K562 (cell line): ENCODE measurements around the gene TECPR1. TPM values are rescaled to one million over a fixed set of nuclear protein-coding genes. Genes with fewer than 3 reads are reported as not detected.

ENCODE experiments used
- FOXP1 ChIP-seq: sonication (generic); formaldehyde crosslinking; IDR thresholded peaks from 2 replicates; pipeline ENCODE4 v1.8.0; 2022; ENCODE audit warnings: mild to moderate bottlenecking, missing genetic modification reagents
- HDAC8 ChIP-seq: fragments of 450-650 bp; IDR thresholded peaks from 2 replicates; pipeline ENCODE4 v1.6.1; 2016; ENCODE audit warnings: mild to moderate bottlenecking, missing genetic modification characterization, moderate library complexity, missing compliant biosample characterization
- KLF16 ChIP-seq: IDR thresholded peaks from 2 replicates; pipeline ENCODE4 v1.6.1; 2016; ENCODE audit warnings: antibody characterized with exemption
- MTA2 ChIP-seq: fragments of 450-650 bp; IDR thresholded peaks from 2 replicates; pipeline ENCODE4 v1.6.1; 2016; ENCODE audit warnings: low read depth
- MTA3 ChIP-seq: fragments of 450-650 bp; formaldehyde crosslinking; IDR thresholded peaks from 2 replicates; pipeline ENCODE4 v1.6.1; 2017; ENCODE audit warnings: mild to moderate bottlenecking, borderline replicate concordance
- SLC30A9 ChIP-seq: fragments of 250-450 bp; sonication (Bioruptor Pico); IDR thresholded peaks from 2 replicates; pipeline ENCODE4 v1.8.0; 2022; ENCODE audit warnings: mild to moderate bottlenecking, moderate library complexity
- ZNF778 ChIP-seq: fragments of 450-650 bp; formaldehyde crosslinking; IDR thresholded peaks from 2 replicates; pipeline ENCODE4 v1.4.0; 2020; ENCODE audit warnings: mild to moderate bottlenecking, moderate library complexity
- polyA plus RNA-seq, 8 experiments: library from polyadenylated mRNA; depleted of rRNA in 4 of 8; stranded (reverse) in 5 of 8; unstranded in 3 of 8; fragments of >200 nt; fragmentation: Nextera tagmentation in 2 of 8; fragmentation: Illumina TruSeq in 1 of 8; extraction: Ambion mirVana in 2 of 8; extraction: Trizol in 1 of 8; gene quantifications; 2 replicates each; pipeline versions ENCODE4 v1.2.1 to v1.2.3, GENCODE V29; 2011 to 2014; ENCODE audit warnings: inconsistent platforms in 1 of 8, missing spikeins in 1 of 8
- total RNA-seq, 7 experiments: library from RNA; depleted of rRNA in 6 of 7; stranded (reverse); fragments of >200 nt in 6 of 7; fragmentation: Illumina TruSeq in 2 of 7; extraction: Trizol in 2 of 7; gene quantifications; 2 replicates each; pipeline versions ENCODE4 v1.2.1 to v1.2.3, GENCODE V29; 2011 to 2021; ENCODE audit warnings: low replicate concordance in 1 of 7
- TF ChIP-seq, protein P1 (sequence below): fragments of 450-650 bp; IDR thresholded peaks from 2 replicates; pipeline ENCODE4 v1.6.1; 2016; ENCODE audit warnings: mild to moderate bottlenecking, moderate library complexity
- TF ChIP-seq, protein P2 (sequence below): sonication (generic); formaldehyde crosslinking; IDR thresholded peaks from 2 replicates; pipeline ENCODE4 v1.5.0; 2020; ENCODE audit warnings: missing genetic modification reagents
- TF ChIP-seq, protein P3 (sequence below): fragments of 250-450 bp; sonication (Bioruptor Pico); IDR thresholded peaks from 2 replicates; pipeline ENCODE4 v1.4.0; 2020
- TF ChIP-seq, protein P4 (sequence below): fragments of 450-650 bp; IDR thresholded peaks from 2 replicates; pipeline ENCODE4 v1.6.1; 2016; ENCODE audit warnings: borderline replicate concordance
- TF ChIP-seq, protein P5 (sequence below): fragments of 250-450 bp; sonication (Bioruptor Pico); IDR thresholded peaks from 2 replicates; pipeline ENCODE4 v1.4.0; 2020; ENCODE audit warnings: mild to moderate bottlenecking

TECPR1 gene
- total and polyA plus RNA-seq, 9 of the 15 experiments (the other 6 are each of a cell fraction or from before 2014, with no cell fraction given) = 0.17 to 15.0 (median 2.2) TPM

DNA sequence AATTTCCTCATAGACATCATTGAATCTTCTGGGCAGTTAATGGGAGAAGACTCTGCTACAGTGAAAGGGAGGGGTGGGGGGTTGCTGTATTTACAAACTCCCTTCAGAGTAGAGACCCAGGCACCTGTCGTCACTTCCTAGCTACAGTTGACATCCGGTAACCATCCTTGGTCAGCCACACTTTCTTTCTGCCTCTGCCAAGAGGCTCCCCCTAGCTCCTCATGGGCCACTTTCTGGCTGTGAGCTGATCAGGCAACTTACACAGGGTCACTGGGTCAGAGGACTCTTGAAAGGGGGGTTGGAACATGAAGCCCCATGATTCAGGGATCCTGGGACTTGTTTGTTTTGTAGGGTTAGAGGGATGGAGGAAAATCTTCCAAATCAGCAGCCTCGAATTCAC is 1.2 kb downstream of the TECPR1 start (continued):
- TF ChIP-seq, protein P1, sequence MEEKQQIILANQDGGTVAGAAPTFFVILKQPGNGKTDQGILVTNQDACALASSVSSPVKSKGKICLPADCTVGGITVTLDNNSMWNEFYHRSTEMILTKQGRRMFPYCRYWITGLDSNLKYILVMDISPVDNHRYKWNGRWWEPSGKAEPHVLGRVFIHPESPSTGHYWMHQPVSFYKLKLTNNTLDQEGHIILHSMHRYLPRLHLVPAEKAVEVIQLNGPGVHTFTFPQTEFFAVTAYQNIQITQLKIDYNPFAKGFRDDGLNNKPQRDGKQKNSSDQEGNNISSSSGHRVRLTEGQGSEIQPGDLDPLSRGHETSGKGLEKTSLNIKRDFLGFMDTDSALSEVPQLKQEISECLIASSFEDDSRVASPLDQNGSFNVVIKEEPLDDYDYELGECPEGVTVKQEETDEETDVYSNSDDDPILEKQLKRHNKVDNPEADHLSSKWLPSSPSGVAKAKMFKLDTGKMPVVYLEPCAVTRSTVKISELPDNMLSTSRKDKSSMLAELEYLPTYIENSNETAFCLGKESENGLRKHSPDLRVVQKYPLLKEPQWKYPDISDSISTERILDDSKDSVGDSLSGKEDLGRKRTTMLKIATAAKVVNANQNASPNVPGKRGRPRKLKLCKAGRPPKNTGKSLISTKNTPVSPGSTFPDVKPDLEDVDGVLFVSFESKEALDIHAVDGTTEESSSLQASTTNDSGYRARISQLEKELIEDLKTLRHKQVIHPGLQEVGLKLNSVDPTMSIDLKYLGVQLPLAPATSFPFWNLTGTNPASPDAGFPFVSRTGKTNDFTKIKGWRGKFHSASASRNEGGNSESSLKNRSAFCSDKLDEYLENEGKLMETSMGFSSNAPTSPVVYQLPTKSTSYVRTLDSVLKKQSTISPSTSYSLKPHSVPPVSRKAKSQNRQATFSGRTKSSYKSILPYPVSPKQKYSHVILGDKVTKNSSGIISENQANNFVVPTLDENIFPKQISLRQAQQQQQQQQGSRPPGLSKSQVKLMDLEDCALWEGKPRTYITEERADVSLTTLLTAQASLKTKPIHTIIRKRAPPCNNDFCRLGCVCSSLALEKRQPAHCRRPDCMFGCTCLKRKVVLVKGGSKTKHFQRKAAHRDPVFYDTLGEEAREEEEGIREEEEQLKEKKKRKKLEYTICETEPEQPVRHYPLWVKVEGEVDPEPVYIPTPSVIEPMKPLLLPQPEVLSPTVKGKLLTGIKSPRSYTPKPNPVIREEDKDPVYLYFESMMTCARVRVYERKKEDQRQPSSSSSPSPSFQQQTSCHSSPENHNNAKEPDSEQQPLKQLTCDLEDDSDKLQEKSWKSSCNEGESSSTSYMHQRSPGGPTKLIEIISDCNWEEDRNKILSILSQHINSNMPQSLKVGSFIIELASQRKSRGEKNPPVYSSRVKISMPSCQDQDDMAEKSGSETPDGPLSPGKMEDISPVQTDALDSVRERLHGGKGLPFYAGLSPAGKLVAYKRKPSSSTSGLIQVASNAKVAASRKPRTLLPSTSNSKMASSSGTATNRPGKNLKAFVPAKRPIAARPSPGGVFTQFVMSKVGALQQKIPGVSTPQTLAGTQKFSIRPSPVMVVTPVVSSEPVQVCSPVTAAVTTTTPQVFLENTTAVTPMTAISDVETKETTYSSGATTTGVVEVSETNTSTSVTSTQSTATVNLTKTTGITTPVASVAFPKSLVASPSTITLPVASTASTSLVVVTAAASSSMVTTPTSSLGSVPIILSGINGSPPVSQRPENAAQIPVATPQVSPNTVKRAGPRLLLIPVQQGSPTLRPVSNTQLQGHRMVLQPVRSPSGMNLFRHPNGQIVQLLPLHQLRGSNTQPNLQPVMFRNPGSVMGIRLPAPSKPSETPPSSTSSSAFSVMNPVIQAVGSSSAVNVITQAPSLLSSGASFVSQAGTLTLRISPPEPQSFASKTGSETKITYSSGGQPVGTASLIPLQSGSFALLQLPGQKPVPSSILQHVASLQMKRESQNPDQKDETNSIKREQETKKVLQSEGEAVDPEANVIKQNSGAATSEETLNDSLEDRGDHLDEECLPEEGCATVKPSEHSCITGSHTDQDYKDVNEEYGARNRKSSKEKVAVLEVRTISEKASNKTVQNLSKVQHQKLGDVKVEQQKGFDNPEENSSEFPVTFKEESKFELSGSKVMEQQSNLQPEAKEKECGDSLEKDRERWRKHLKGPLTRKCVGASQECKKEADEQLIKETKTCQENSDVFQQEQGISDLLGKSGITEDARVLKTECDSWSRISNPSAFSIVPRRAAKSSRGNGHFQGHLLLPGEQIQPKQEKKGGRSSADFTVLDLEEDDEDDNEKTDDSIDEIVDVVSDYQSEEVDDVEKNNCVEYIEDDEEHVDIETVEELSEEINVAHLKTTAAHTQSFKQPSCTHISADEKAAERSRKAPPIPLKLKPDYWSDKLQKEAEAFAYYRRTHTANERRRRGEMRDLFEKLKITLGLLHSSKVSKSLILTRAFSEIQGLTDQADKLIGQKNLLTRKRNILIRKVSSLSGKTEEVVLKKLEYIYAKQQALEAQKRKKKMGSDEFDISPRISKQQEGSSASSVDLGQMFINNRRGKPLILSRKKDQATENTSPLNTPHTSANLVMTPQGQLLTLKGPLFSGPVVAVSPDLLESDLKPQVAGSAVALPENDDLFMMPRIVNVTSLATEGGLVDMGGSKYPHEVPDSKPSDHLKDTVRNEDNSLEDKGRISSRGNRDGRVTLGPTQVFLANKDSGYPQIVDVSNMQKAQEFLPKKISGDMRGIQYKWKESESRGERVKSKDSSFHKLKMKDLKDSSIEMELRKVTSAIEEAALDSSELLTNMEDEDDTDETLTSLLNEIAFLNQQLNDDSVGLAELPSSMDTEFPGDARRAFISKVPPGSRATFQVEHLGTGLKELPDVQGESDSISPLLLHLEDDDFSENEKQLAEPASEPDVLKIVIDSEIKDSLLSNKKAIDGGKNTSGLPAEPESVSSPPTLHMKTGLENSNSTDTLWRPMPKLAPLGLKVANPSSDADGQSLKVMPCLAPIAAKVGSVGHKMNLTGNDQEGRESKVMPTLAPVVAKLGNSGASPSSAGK = no peak
- TF ChIP-seq MTA3 (no peak), HDAC8 (tag) (no peak), MTA2 (no peak), ZNF778 (no peak), SLC30A9 (CRISPR knock-in tag) (no peak), KLF16 (no peak), FOXP1 (CRISPR knock-in tag) (no peak)
- TF ChIP-seq, protein P2, sequence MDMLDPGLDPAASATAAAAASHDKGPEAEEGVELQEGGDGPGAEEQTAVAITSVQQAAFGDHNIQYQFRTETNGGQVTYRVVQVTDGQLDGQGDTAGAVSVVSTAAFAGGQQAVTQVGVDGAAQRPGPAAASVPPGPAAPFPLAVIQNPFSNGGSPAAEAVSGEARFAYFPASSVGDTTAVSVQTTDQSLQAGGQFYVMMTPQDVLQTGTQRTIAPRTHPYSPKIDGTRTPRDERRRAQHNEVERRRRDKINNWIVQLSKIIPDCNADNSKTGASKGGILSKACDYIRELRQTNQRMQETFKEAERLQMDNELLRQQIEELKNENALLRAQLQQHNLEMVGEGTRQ (CRISPR knock-in tag) = no peak
- TF ChIP-seq, protein P3, sequence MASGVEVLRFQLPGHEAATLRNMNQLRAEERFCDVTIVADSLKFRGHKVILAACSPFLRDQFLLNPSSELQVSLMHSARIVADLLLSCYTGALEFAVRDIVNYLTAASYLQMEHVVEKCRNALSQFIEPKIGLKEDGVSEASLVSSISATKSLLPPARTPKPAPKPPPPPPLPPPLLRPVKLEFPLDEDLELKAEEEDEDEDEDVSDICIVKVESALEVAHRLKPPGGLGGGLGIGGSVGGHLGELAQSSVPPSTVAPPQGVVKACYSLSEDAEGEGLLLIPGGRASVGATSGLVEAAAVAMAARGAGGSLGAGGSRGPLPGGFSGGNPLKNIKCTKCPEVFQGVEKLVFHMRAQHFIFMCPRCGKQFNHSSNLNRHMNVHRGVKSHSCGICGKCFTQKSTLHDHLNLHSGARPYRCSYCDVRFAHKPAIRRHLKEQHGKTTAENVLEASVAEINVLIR (CRISPR knock-in tag) = no peak
- TF ChIP-seq, protein P4, sequence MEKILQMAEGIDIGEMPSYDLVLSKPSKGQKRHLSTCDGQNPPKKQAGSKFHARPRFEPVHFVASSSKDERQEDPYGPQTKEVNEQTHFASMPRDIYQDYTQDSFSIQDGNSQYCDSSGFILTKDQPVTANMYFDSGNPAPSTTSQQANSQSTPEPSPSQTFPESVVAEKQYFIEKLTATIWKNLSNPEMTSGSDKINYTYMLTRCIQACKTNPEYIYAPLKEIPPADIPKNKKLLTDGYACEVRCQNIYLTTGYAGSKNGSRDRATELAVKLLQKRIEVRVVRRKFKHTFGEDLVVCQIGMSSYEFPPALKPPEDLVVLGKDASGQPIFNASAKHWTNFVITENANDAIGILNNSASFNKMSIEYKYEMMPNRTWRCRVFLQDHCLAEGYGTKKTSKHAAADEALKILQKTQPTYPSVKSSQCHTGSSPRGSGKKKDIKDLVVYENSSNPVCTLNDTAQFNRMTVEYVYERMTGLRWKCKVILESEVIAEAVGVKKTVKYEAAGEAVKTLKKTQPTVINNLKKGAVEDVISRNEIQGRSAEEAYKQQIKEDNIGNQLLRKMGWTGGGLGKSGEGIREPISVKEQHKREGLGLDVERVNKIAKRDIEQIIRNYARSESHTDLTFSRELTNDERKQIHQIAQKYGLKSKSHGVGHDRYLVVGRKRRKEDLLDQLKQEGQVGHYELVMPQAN = no peak
- TF ChIP-seq, protein P5, sequence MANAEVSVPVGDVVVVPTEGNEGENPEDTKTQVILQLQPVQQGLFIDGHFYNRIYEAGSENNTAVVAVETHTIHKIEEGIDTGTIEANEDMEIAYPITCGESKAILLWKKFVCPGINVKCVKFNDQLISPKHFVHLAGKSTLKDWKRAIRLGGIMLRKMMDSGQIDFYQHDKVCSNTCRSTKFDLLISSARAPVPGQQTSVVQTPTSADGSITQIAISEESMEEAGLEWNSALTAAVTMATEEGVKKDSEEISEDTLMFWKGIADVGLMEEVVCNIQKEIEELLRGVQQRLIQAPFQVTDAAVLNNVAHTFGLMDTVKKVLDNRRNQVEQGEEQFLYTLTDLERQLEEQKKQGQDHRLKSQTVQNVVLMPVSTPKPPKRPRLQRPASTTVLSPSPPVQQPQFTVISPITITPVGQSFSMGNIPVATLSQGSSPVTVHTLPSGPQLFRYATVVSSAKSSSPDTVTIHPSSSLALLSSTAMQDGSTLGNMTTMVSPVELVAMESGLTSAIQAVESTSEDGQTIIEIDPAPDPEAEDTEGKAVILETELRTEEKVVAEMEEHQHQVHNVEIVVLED (CRISPR knock-in tag) = no peak
